GM12878 (cell line): ENCODE data around the gene E2F1. TPM values are rescaled to one million over a fixed set of nuclear protein-coding genes. Genes with fewer than 3 reads are reported as not detected.

Experiments
- ATAC-seq: fragments of 200-7000 bp; cut with Tn5 transposase; 3 replicates; pipeline ENCODE4 v1.9.1; 2020; ENCODE audit warnings: mild to moderate bottlenecking, moderate library complexity
- BruUV-seq: library from RNA; stranded (reverse); fragments of 400-500 nt; replicated peaks from 2 replicates; lab custom pipeline; 2021; lab: Mats Ljungman, UMichigan
- CTCF ChIA-PET: fragments of 300-600 bp; sonication (Branson Sonifier 250); formaldehyde crosslinking; extraction: SDS; loops from one replicate; lab custom pipeline; 2021; ENCODE audit warnings: inconsistent platforms; lab: Yijun Ruan, JAX
- POLR2A ChIA-PET: fragments of 350-600 bp; formaldehyde crosslinking; extraction: SDS; loops from one replicate; lab custom pipeline; 2021; ENCODE audit warnings: inconsistent platforms; lab: Charles Lee
- RAD21 ChIA-PET: fragments of 300-600 bp; sonication (Branson Sonifier 250); formaldehyde crosslinking; loops from one replicate; lab custom pipeline; 2023; ENCODE audit warnings: antibody characterized with exemption; ENCODE audit not compliant: unreplicated experiment; lab: Charles Lee
- SMC1A ChIA-PET: fragments of 300-600 bp; sonication (Branson Sonifier 250); formaldehyde crosslinking; loops from one replicate; lab custom pipeline; 2023; ENCODE audit not compliant: unreplicated experiment, uncharacterized antibody; lab: Charles Lee
- DNase-seq: peaks from one replicate; pipeline ENCODE4 v3.0.0-alpha.2; 2011; ENCODE audit warnings: low read depth, low spot score
- FAIRE-seq: peaks from 3 replicates; lab custom pipeline; 2011; peaks lifted over from hg19 to GRCh38; lab: Jason Lieb, UNC
- H2AFZ ChIP-seq: 2 replicates; pipeline ENCODE4 v1.6.0; 2011; ENCODE audit warnings: low read depth, low read length, control low read depth; ENCODE audit not compliant: control insufficient read depth
- H3K27ac ChIP-seq: 2 replicates; pipeline ENCODE4 v1.5.1; 2011; ENCODE audit warnings: control low read depth; ENCODE audit not compliant: control insufficient read depth, insufficient read depth
- H3K27me3 ChIP-seq, 2 experiments: replicated peaks in 1 of 2; 2 replicates each; pipeline versions ENCODE4 v1.6.0 to v1.6.1; 2011; ENCODE audit warnings: low read length in 1 of 2; ENCODE audit not compliant: control insufficient read depth in 2 of 2, insufficient read depth in 2 of 2
- H3K36me3 ChIP-seq, 2 experiments: 2 replicates each; pipeline ENCODE4 v1.5.1; 2011; ENCODE audit warnings: low read length in 1 of 2; ENCODE audit not compliant: control insufficient read depth in 2 of 2, insufficient read depth in 2 of 2
- H3K4me1 ChIP-seq: 2 replicates; pipeline ENCODE4 v1.6.1; 2011; ENCODE audit warnings: mild to moderate bottlenecking, low read length, moderate library complexity, mixed read lengths; ENCODE audit not compliant: control insufficient read depth, insufficient read depth
- H3K4me2 ChIP-seq: 2 replicates; pipeline ENCODE4 v1.6.0; 2011; ENCODE audit warnings: control low read depth; ENCODE audit not compliant: control insufficient read depth, insufficient read depth
- H3K4me3 ChIP-seq: fragments of 200-600 bp; sonication (generic); 2 replicates; pipeline ENCODE4 v1.5.1; 2016
- H3K79me2 ChIP-seq: 2 replicates; pipeline ENCODE4 v1.6.0; 2011; ENCODE audit warnings: low read length; ENCODE audit not compliant: control insufficient read depth, insufficient read depth
- H3K9ac ChIP-seq: 2 replicates; pipeline ENCODE4 v1.8.0; 2011; ENCODE audit warnings: low read length, control low read depth, mixed read lengths; ENCODE audit not compliant: control insufficient read depth, insufficient read depth
- H3K9me3 ChIP-seq: replicated peaks from 3 replicates; pipeline ENCODE4 v1.5.1; 2011; ENCODE audit warnings: mild to moderate bottlenecking, low read length; ENCODE audit not compliant: control insufficient read depth, insufficient read depth
- H4K20me1 ChIP-seq: 2 replicates; pipeline ENCODE4 v1.6.0; 2011; ENCODE audit not compliant: control insufficient read depth, insufficient read depth
- CREB1 ChIP-seq: IDR thresholded peaks from 2 replicates; pipeline ENCODE4 v1.6.1; 2012; ENCODE audit warnings: low read depth, mild to moderate bottlenecking, inconsistent platforms
- KLF5 ChIP-seq: fragments of 450-650 bp; IDR thresholded peaks from 2 replicates; pipeline ENCODE4 v1.6.1; 2014; ENCODE audit warnings: mild to moderate bottlenecking; ENCODE audit not compliant: partially characterized antibody
- MTA2 ChIP-seq: fragments of 450-650 bp; IDR thresholded peaks from 2 replicates; pipeline ENCODE4 v1.6.1; 2016; ENCODE audit warnings: low read depth, mild to moderate bottlenecking, moderate library complexity
- NFIC ChIP-seq: IDR thresholded peaks from 2 replicates; pipeline ENCODE4 v1.6.1; 2012; ENCODE audit warnings: low read depth, mild to moderate bottlenecking, inconsistent platforms, low read length, moderate library complexity
- NR2C1 ChIP-seq: fragments of 450-650 bp; IDR thresholded peaks from 2 replicates; pipeline ENCODE4 v1.6.1; 2017; ENCODE audit warnings: antibody characterized with exemption, mild to moderate bottlenecking, moderate library complexity
- RCOR1 ChIP-seq: conservative IDR thresholded peaks from 2 replicates; pipeline ENCODE4 v1.6.1; 2012; ENCODE audit warnings: low read depth, low read length, improper control_type of control experiment
- RELA ChIP-seq: fragments of 450-650 bp; IDR thresholded peaks from 2 replicates; pipeline ENCODE4 v1.8.0; 2014; ENCODE audit warnings: borderline replicate concordance; ENCODE audit not compliant: partially characterized antibody
- YBX1 ChIP-seq: fragments of 450-650 bp; IDR thresholded peaks from 2 replicates; pipeline ENCODE4 v1.6.1; 2016; ENCODE audit warnings: antibody characterized with exemption
- WGBS: methylation state at CpG from one replicate; pipeline ENCODE4 v1.1.6; 2016; ENCODE audit warnings: low lambda C conversion rate; ENCODE audit not compliant: insufficient replicate concordance, insufficient coverage; ENCODE audit errors: missing lambda C conversion rate; 5-methylcytosine and 5-hydroxymethylcytosine counted together
- in situ Hi-C: fragments of 300-500 bp; cut with MboI; formaldehyde crosslinking; loops from 9 replicates; pipeline ENCODE4 v1.14.3; 2018; ENCODE audit warnings: mixed read lengths
- intact Hi-C: fragments of 100-400 bp; cut with micrococcal nuclease; formaldehyde crosslinking; loops from one replicate; pipeline ENCODE4 v1.14.2; 2022; ENCODE audit not compliant: unreplicated experiment
- polyA plus RNA-seq, 11 experiments: library from polyadenylated mRNA; depleted of rRNA in 4 of 11; unstranded in 6 of 11; stranded (reverse) in 5 of 11; fragments of >200 nt; fragmentation: Nextera tagmentation in 4 of 11; fragmentation: Illumina TruSeq in 1 of 11; extraction: Ambion mirVana in 4 of 11; extraction: Trizol in 1 of 11; gene quantifications; 1 replicate in 1 of 11; 2 replicates in 10 of 11; pipeline versions ENCODE4 v1.2.1 to v1.2.3, GENCODE V29; 2011 to 2016; ENCODE audit warnings: inconsistent platforms in 2 of 11, missing spikeins in 2 of 11, low read depth in 1 of 11
- total RNA-seq, 4 experiments: library from RNA; depleted of rRNA in 3 of 4; stranded (reverse); fragments of >200 nt in 3 of 4; fragmentation: Illumina TruSeq in 1 of 4; extraction: Trizol in 1 of 4; gene quantifications; 2 replicates each; pipeline versions ENCODE4 v1.2.1 to v1.2.3, GENCODE V29; 2013 to 2021
- TF ChIP-seq, protein P1 (sequence below): IDR thresholded peaks from 2 replicates; pipeline ENCODE4 v1.6.1; 2012; ENCODE audit warnings: improper control_type of control experiment, low read depth, low read length; ENCODE audit not compliant: insufficient replicate concordance
- TF ChIP-seq, protein P2 (sequence below): fragments of 450-650 bp; IDR thresholded peaks from 2 replicates; pipeline ENCODE4 v1.6.1; 2017; ENCODE audit warnings: borderline replicate concordance
- TF ChIP-seq, protein P3 (sequence below): fragments of 450-650 bp; conservative IDR thresholded peaks from 2 replicates; pipeline ENCODE4 v1.6.1; 2017; ENCODE audit warnings: mild to moderate bottlenecking, moderate library complexity

Gene E2F1
- total and polyA plus RNA-seq, 10 of the 15 experiments (the other 5 are each of a cell fraction or from before 2014, with no cell fraction given) = 0.29 to 50.2 (median 19.7) TPM

DNA sequence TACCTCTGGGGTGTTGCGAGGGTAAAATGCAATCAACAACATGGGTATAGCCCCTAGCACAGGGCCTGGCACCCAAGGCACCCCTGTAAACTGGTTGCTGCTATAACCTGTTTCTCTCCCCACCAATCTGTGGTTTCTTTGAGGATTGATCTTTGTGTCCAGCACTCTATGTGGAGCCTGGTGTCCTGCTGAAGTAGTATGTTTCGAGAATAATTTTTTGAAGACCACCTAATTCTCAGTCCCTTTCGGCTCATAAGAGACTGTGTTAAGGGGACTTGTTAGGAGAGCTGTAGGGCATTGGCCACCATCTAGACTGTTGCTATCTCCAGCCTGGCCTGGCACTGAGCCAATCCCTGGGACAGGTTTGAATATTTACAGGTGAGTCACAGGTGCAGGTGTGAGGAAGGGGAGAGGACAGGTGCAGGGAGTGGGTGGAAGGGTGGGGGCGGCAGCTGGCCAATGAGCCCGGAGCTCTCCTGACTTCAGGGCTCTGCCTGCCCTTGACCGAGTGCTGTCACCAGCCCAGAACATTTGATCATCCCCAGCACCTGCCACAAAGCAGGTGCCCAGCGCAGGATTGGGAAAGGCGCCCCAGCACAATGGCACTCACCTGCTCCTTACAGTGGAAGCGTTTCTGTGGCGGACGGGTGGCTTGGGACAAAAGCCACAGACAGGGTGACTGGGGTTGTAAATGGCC is 32.1 kb downstream of the E2F1 start:
- CTCF ChIA-PET = interaction anchor here (0.6 to 5.6 kb wide), 15 partner anchors 10 to 280 kb away, joined by 3 to 41 read pairs (median 3); partner anchors contain the start of gene ACTL10
- no peak for TF ChIP-seq YBX1
- TF ChIP-seq, protein P1, sequence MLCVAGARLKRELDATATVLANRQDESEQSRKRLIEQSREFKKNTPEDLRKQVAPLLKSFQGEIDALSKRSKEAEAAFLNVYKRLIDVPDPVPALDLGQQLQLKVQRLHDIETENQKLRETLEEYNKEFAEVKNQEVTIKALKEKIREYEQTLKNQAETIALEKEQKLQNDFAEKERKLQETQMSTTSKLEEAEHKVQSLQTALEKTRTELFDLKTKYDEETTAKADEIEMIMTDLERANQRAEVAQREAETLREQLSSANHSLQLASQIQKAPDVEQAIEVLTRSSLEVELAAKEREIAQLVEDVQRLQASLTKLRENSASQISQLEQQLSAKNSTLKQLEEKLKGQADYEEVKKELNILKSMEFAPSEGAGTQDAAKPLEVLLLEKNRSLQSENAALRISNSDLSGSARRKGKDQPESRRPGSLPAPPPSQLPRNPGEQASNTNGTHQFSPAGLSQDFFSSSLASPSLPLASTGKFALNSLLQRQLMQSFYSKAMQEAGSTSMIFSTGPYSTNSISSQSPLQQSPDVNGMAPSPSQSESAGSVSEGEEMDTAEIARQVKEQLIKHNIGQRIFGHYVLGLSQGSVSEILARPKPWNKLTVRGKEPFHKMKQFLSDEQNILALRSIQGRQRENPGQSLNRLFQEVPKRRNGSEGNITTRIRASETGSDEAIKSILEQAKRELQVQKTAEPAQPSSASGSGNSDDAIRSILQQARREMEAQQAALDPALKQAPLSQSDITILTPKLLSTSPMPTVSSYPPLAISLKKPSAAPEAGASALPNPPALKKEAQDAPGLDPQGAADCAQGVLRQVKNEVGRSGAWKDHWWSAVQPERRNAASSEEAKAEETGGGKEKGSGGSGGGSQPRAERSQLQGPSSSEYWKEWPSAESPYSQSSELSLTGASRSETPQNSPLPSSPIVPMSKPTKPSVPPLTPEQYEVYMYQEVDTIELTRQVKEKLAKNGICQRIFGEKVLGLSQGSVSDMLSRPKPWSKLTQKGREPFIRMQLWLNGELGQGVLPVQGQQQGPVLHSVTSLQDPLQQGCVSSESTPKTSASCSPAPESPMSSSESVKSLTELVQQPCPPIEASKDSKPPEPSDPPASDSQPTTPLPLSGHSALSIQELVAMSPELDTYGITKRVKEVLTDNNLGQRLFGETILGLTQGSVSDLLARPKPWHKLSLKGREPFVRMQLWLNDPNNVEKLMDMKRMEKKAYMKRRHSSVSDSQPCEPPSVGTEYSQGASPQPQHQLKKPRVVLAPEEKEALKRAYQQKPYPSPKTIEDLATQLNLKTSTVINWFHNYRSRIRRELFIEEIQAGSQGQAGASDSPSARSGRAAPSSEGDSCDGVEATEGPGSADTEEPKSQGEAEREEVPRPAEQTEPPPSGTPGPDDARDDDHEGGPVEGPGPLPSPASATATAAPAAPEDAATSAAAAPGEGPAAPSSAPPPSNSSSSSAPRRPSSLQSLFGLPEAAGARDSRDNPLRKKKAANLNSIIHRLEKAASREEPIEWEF = no peak
- TF ChIP-seq NR2C1 = no peak
- no peak for TF ChIP-seq NFIC
- TF ChIP-seq KLF5 = no peak
- no peak for TF ChIP-seq CREB1
- no peak for TF ChIP-seq RELA
- TF ChIP-seq, protein P2, sequence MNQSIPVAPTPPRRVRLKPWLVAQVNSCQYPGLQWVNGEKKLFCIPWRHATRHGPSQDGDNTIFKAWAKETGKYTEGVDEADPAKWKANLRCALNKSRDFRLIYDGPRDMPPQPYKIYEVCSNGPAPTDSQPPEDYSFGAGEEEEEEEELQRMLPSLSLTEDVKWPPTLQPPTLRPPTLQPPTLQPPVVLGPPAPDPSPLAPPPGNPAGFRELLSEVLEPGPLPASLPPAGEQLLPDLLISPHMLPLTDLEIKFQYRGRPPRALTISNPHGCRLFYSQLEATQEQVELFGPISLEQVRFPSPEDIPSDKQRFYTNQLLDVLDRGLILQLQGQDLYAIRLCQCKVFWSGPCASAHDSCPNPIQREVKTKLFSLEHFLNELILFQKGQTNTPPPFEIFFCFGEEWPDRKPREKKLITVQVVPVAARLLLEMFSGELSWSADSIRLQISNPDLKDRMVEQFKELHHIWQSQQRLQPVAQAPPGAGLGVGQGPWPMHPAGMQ = no peak
- TF ChIP-seq, protein P3, sequence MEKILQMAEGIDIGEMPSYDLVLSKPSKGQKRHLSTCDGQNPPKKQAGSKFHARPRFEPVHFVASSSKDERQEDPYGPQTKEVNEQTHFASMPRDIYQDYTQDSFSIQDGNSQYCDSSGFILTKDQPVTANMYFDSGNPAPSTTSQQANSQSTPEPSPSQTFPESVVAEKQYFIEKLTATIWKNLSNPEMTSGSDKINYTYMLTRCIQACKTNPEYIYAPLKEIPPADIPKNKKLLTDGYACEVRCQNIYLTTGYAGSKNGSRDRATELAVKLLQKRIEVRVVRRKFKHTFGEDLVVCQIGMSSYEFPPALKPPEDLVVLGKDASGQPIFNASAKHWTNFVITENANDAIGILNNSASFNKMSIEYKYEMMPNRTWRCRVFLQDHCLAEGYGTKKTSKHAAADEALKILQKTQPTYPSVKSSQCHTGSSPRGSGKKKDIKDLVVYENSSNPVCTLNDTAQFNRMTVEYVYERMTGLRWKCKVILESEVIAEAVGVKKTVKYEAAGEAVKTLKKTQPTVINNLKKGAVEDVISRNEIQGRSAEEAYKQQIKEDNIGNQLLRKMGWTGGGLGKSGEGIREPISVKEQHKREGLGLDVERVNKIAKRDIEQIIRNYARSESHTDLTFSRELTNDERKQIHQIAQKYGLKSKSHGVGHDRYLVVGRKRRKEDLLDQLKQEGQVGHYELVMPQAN = no peak
- no peak for TF ChIP-seq RCOR1
- no peak for TF ChIP-seq MTA2

More for the DNA sequence above, 32.1 kb downstream of the E2F1 start:
- intact Hi-C loops = loop anchor here (1.0 to 5.0 kb wide), 3 partner anchors 137 to 199 kb away; no protein-coding TSS in a partner anchor
- Histone ChIP-seq H3K4me1 (peaks cover 20% of the 10 kb centered on the region), H3K4me2 (no peak overlapping the region), H3K4me3 (no peak overlapping the region), H3K9ac (no peak overlapping the region), H3K36me3 (no peaks in the 10 kb centered on the region), H3K79me2 (no peaks in the 10 kb centered on the region), H4K20me1 (no peaks in the 10 kb centered on the region), H3K27me3 (peaks cover 0 to 2% of the 10 kb centered on the region in 2 experiments; a peak in 2 of 4 replicates), H2AFZ (no peak overlapping the region), H3K27ac (no peak overlapping the region), H3K9me3 (no peaks in the 10 kb centered on the region)
- POLR2A ChIA-PET = interaction anchor here (0.5 to 1.5 kb wide), 3 partner anchors 9 to 137 kb away, joined by 3 to 4 read pairs (median 3); no protein-coding TSS in a partner anchor
- no peak for ATAC-seq
- BruUV-seq = no TSS peak
- no peak for FAIRE-seq
- RAD21 ChIA-PET = interaction anchor here (0.6 to 3.6 kb wide), 9 partner anchors 9 to 200 kb away, joined by 3 to 13 read pairs (median 3); partner anchors contain the start of genes ACTL10 and CBFA2T2
- SMC1A ChIA-PET = interaction anchor here (0.6 to 3.2 kb wide), 11 partner anchors 9 to 199 kb away, joined by 3 to 20 read pairs (median 4); partner anchors contain the start of genes ACTL10 and C20orf144
- in situ Hi-C loops = loop anchor here (5.0 kb wide), 1 partner anchor 202 kb away; no protein-coding TSS in a partner anchor
- no peak for DNase-seq
- WGBS = 93% methylated on average over 11 of the region's 11 CpGs
